HL-60/S4 treated with phorbol 12-myristate 13-acetate at 8.2 ng/mL for 4 days and 3 days (cell line): ENCODE measurements around the gene DNAJC13.

Experiments
- in situ Hi-C: fragments of 300-500 bp; cut with MboI; formaldehyde crosslinking; loops from 2 replicates; pipeline ENCODE4 v1.15.0; 2022; ENCODE audit warnings: low sequenced_read_pairs

Gene DNAJC13

DNA sequence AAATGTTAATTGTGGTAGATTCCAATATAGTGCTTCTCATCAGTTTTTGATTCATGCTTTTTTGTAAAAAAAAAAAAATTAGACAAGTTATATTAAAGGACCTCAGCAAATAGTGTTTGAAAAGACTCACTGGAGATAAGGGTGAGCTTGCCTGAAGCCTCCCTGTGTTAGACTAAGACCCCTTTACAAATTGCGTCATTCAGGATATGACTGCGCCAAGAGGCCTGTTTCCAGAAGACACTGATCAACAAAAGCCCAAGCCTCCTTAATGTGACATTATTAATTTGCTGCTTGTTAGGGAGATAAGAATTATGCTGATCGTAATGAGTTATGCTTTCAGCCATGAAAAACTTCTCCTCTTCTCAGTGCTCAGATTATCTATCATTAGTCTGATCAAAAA is 13.0 kb upstream of the DNAJC13 start:
- in situ Hi-C loops, result no loop called here

- in situ Hi-C loops, result no loop called here
Observed at GRCh38 chr3:132405188-132405587, 12.1 kb upstream of the DNAJC13 start.

- in situ Hi-C loops, result no loop called here
Observed at GRCh38 chr3:132405609-132406299, 11.5 kb upstream of the DNAJC13 start.

DNA sequence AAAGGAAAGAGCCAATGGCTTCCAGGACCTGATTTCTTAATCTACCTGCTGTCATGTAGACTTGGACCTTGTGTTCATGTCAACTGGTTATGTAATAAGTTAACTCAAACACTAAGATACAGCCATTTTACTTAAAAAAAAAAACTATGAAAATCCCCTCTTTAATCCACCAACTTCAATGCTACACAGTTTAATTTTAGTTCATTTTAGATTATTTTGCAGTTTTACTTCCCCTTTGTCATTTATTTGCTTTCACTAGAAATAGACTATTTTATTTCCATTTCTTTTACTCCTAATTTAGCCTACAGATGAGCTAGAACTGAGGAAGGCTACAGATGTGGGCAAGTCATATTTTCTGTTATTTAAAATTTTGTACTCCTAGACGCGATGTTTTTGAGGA is 10.7 kb upstream of the DNAJC13 start:
- in situ Hi-C loops, result no loop called here

DNA sequence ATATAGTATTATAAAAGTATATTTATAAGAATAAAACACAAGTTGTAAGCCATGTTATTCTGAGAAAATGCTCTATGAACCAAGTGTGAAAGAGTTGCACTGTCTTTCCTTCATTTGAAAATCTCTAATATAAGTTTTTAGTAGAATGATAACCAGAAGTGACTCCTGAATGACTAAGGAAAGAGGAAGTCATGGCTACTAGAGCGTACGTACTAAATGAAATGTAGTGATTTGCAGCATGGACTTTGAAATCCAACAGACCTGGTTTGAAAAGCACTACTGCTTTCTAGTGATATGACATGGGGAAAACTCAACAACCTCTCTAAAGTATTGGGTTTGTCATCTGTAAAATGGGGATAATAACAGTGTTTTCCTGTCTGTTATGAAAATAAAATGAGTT is 10.3 kb upstream of the DNAJC13 start:
- in situ Hi-C loops, result no loop called here

DNA sequence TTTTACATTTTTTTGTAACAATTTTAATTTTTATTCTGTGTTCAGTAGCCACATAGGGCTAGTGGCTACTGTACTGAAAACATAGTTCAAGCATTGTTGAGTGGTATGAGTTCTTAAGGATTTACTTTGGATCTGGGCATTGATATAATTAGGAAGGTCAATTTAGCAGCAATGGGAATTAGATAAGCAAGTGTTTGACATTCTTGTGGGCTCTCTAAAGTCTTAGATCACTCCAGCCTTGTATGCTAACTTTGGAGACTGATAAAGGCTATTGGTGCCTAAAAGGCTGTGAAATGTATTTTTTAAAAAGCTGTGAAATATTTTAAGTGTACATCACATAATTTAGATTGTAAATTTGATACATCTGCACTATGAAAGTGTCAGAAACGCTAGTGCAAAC is 2.5 kb upstream of the DNAJC13 start:
- in situ Hi-C loops, result no loop called here

- in situ Hi-C loops, result no loop called here
Observed at GRCh38 chr3:132416161-132416560, 1.1 kb upstream of the DNAJC13 start.

- in situ Hi-C loops, result no loop called here
Observed at GRCh38 chr3:132417695-132418411, 551 bp downstream of the DNAJC13 start.

DNA sequence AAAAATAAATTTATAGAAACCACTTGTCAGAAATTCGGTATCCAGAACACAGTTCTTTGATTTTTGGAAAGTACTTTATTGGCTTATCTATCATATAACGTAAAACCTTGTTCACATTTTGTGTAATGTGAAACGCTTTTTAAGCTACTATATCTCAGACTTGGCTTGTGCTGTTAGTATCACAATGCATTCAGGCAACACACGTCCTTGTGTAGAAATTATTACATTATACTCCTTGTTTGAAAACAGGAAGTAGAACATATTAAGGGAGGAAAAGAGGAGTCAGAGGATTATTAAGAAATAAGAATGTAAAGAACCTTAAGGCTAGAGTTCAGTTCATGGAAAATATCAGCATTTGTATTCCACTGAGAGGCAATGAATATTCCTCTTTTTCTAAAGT is 1.6 kb downstream of the DNAJC13 start:
- in situ Hi-C loops, result no loop called here

DNA sequence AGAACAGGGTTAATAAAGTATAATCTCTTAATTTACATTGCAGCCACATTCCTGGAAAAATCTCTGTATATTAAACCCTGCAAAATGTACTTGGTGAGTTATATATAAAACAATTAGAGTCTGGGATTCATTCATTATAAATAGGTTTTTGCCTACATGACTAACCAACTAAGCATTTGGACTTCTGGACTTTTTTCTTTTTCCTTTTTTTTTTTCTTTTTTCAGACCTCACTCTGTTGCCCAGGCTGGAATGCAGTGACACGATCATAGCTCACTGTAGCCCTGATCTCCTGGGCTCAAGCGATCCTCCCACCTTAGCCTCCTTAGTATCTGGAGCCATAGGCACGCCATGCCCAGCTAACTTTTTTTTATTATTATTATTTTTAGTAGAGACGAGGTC is 4.5 kb downstream of the DNAJC13 start:
- in situ Hi-C loops, result no loop called here

DNA sequence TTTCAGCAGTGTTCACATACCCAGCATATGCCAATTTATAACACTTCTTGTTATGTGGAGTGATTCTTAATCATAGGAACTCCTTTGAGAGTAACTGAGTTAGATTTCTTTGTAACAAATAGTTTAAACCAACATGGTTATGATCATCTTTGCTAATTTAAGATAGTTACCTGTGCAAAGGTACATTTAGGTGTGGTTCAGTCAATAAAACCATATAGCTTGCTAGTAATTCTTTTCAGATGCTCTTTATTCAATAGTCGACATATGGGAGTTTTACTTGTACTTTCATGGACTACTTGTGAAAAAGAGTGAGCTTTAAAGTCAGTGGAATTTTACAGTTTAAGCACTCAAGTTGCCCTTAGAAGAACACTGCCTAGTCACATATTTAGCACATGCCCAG is 5.2 kb downstream of the DNAJC13 start:
- in situ Hi-C loops, result no loop called here

DNA sequence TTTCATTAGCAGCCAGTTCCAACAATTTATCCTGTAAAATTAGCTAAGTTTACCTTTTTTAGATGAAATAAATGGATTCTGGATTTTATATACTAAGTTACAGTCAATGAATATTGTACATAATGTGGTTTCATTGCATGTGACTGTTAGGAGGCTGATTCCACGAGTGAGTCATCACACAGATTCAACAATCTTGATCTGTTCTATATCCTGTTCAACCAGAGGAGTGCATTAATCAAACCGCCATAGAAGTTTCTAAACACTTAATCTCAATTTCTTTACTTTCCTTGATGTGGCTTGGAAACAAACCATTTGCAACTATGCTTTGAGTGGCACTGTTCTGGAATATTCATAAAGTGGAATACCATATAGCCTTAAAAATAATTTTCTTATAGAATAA is 15.3 kb downstream of the DNAJC13 start:
- in situ Hi-C loops, result no loop called here

DNA sequence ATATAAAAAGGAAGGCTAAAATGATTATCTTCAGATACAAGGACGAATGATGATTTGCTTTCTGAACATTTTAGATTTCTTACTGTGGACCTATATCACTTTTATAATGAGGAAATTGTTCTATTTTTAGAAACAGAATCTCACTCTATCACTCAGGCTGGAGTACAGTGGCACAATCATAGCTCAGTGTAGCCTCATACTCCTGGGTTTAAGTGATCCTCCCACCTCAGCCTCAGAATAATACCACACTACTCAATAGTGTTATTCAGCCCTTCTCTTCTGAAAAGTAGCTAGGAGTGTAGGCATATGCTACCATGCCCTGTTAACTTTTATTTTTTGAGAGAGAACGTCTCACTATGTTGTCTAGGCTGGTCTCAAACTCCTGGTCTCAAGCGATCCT is 15.8 kb downstream of the DNAJC13 start:
- in situ Hi-C loops, result no loop called here

DNA sequence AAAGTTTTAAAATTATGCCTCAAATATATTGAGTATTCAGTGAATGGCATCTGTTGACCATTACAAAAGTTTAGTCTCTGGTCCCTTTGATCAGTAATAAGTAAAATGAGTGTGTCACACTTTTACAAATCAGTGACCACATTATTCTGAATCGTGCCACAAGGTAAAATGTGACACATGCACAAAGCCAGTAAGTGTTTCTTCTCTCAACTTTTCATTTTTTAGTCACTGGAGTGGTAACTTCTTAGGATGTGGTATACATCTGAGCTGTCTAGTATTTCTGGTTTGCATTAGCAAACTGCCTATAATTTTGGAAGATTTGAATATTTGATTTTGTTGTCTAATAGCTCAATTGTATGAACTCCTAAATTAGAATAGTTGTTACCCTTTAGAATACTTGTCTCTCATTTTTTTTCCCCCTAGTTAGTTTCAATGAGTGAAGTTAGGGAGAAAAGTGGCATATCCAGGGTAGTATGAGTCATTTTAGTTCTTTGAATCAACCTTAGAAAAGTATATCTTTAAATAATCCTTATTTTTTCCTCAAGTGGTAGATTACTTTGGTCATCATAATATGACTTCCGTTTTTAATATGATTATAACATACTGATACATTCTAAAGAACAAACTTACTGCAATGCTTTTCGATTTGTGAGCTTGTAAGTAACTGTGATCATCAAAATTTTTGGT is 18.1 kb downstream of the DNAJC13 start:
- in situ Hi-C loops, result no loop called here

DNA sequence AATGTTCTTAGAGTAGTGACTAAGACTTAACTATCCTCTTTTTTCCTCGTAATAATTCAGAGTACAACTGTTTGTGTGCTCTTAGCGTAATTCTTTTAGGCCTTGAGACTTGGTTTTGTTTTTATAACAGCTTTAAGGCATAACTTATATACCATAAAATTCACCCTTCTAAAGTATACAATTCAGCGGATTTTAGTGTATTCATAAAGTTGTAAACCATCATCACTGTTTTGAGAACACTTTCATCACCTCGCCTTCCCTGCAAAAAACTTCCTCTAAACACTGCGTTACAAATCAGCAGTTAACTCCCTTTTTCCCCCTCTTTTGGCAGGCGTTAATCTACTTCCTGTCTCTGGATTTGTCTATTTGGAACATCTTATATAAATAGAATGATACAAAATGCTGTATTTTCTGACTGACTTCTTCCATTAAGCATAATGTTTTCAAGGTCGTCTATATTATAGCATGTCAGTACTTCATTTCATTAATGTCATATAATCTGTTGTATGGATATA is 18.7 kb downstream of the DNAJC13 start:
- in situ Hi-C loops, result no loop called here

DNA sequence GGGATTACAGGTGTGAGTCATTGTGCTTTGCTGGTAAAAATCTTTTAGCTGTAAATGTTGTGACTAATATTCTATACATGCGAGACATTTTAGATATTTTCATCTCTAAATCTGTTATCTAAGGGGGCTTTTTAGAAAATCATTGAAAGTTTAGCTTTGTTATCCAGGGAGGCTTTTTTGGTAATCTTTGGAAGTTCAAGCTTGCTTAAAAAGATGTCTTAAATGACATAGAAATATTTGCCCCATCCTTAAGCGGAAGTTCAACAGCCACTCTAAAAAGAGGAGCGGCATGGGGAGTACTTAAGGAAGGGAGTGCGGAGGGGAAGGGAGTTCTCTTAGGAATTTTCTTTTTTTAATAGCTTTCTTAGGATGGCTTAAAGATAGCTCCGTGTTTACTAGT is 26.1 kb downstream of the DNAJC13 start:
- in situ Hi-C loops, result no loop called here

- in situ Hi-C loops, result no loop called here
Observed at GRCh38 chr3:132444383-132444782, 27.1 kb downstream of the DNAJC13 start.

DNA sequence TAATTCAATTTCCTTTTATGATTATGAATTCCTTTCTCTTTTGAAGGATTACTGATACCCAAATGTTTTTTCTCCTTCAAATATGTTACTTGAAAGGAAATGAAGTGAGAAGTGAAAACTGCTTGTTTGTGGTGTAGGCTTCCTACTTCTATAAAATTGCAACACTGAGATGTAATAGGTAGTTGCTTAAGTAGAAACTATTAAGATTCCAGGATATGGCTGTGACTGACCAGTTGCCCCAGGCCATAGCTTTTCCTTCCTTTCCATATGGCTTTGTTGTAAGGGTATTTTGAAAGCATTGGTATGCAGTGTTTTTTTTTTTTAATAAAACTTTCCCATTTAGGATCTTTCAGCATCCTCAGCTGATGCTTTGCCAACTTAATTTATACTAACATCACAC is 28.5 kb downstream of the DNAJC13 start:
- in situ Hi-C loops, result no loop called here

GRCh38 chr3:132448216-132448961 is 31.1 kb downstream of the DNAJC13 start:
- in situ Hi-C loops, result no loop called here

GRCh38 chr3:132456136-132456535 is 38.8 kb downstream of the DNAJC13 start:
- in situ Hi-C loops, result no loop called here

GRCh38 chr3:132456571-132456970 is 39.3 kb downstream of the DNAJC13 start:
- in situ Hi-C loops, result no loop called here
